GM19372 (cell line): ENCODE results near the gene CD69.
A peak's percentile ranks its signal among the peaks of the same experiment; 100 is the strongest.
"Not testable (repeated sequence)": the region's sequence is repeated elsewhere in the genome, so short reads cannot be mapped to it uniquely, and the experiment has no call there.

Experiments
- ATAC-seq: cut with Tn5 transposase; IDR thresholded peaks from one replicate; pipeline ENCODE4 v1.9.1; 2021; ENCODE audit warnings: mild to moderate bottlenecking, low read depth, moderate library complexity; ENCODE audit not compliant: unreplicated experiment

Gene CD69

GRCh38 chr12:9725213-9725870 lies 35.4 kb downstream of the CD69 start:
- ATAC-seq = no peak

- no peak for ATAC-seq
These were observed 36.7 kb downstream of the CD69 start for GRCh38 chr12:9724023-9724422.

GRCh38 chr12:9721394-9722092 lies 39.2 kb downstream of the CD69 start:
- peak; percentile 35 for ATAC-seq

- no peak for ATAC-seq
These were observed 40.9 kb downstream of the CD69 start for GRCh38 chr12:9719790-9720189.

- ATAC-seq = peak; percentile 36
These were observed 41.7 kb downstream of the CD69 start for GRCh38 chr12:9718968-9719367.

- no peak for ATAC-seq
These were observed 43.4 kb downstream of the CD69 start for GRCh38 chr12:9717070-9717925.

- peak; percentile 44 for ATAC-seq
These were observed 47.6 kb downstream of the CD69 start for GRCh38 chr12:9713032-9713558.

- ATAC-seq = no peak
These were observed 49.0 kb downstream of the CD69 start for GRCh38 chr12:9711664-9712063.

- ATAC-seq = no peak
These were observed 49.9 kb downstream of the CD69 start for GRCh38 chr12:9710584-9711375.

GRCh38 chr12:9708853-9709252 lies 51.8 kb downstream of the CD69 start:
- no peak for ATAC-seq

GRCh38 chr12:9707864-9708808 lies 52.6 kb downstream of the CD69 start:
- no peak for ATAC-seq

- no peak for ATAC-seq
These were observed 53.3 kb downstream of the CD69 start for GRCh38 chr12:9707356-9707755.

GRCh38 chr12:9706086-9706685 lies 54.5 kb downstream of the CD69 start:
- ATAC-seq = no peak

GRCh38 chr12:9704561-9704960 lies 56.1 kb downstream of the CD69 start:
- not testable (repeated sequence) for ATAC-seq
